PFSK-1 (cell line): ENCODE results near the gene TCOF1. TPM values are rescaled to one million over a fixed set of nuclear protein-coding genes. Genes with fewer than 3 reads are reported as not detected.

Source experiments
- FOXP2 ChIP-seq: optimal IDR thresholded peaks from 2 replicates; pipeline ENCODE3; 2011; ENCODE audit warnings: borderline replicate concordance, control low read depth, inconsistent platforms; ENCODE audit not compliant: insufficient read depth; ENCODE audit errors: extremely low read length, extremely low read depth
- POLR2AphosphoS5 ChIP-seq: IDR thresholded peaks from 2 replicates; pipeline ENCODE4 v1.6.1; 2012; ENCODE audit warnings: low read depth, mild to moderate bottlenecking, control low read depth, low read length, moderate library complexity
- SIN3A ChIP-seq: IDR thresholded peaks from 2 replicates; pipeline ENCODE4 v1.6.1; 2012; ENCODE audit warnings: mild to moderate bottlenecking, low read length, moderate library complexity, borderline replicate concordance; ENCODE audit not compliant: insufficient read depth
- TAF1 ChIP-seq: IDR thresholded peaks from 2 replicates; pipeline ENCODE4 v1.6.1; 2012; ENCODE audit warnings: low read length, control low read depth, borderline replicate concordance; ENCODE audit not compliant: insufficient read depth
- polyA plus RNA-seq: library from polyadenylated mRNA; unstranded; fragments of >200 nt; gene quantifications from one replicate; pipeline ENCODE4 v1.2.1, GENCODE V29; 2012; ENCODE audit warnings: low read depth, missing spikeins; ENCODE audit not compliant: insufficient read length
- TF ChIP-seq, protein P1 (sequence below), 2 experiments: IDR thresholded peaks; 2 replicates each; pipeline versions ENCODE4 v1.6.1 to v1.8.0; 2011 to 2012; ENCODE audit warnings: low read depth in 2 of 2, low read length in 2 of 2, control low read depth in 1 of 2, inconsistent platforms in 1 of 2, mild to moderate bottlenecking in 1 of 2, moderate library complexity in 1 of 2; ENCODE audit not compliant: insufficient read depth in 1 of 2

TCOF1 gene, protein sequence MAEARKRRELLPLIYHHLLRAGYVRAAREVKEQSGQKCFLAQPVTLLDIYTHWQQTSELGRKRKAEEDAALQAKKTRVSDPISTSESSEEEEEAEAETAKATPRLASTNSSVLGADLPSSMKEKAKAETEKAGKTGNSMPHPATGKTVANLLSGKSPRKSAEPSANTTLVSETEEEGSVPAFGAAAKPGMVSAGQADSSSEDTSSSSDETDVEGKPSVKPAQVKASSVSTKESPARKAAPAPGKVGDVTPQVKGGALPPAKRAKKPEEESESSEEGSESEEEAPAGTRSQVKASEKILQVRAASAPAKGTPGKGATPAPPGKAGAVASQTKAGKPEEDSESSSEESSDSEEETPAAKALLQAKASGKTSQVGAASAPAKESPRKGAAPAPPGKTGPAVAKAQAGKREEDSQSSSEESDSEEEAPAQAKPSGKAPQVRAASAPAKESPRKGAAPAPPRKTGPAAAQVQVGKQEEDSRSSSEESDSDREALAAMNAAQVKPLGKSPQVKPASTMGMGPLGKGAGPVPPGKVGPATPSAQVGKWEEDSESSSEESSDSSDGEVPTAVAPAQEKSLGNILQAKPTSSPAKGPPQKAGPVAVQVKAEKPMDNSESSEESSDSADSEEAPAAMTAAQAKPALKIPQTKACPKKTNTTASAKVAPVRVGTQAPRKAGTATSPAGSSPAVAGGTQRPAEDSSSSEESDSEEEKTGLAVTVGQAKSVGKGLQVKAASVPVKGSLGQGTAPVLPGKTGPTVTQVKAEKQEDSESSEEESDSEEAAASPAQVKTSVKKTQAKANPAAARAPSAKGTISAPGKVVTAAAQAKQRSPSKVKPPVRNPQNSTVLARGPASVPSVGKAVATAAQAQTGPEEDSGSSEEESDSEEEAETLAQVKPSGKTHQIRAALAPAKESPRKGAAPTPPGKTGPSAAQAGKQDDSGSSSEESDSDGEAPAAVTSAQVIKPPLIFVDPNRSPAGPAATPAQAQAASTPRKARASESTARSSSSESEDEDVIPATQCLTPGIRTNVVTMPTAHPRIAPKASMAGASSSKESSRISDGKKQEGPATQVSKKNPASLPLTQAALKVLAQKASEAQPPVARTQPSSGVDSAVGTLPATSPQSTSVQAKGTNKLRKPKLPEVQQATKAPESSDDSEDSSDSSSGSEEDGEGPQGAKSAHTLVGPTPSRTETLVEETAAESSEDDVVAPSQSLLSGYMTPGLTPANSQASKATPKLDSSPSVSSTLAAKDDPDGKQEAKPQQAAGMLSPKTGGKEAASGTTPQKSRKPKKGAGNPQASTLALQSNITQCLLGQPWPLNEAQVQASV (N-terminal part only)
- polyA plus RNA-seq, result 75.2 TPM

GRCh38 chr5:150357326-150358260, at the start of gene TCOF1:
Gene TCOF1 (plus strand): TSS chr5:150357697. CDS start chr5:150357747, 50 bp downstream.
- TF ChIP-seq, protein P1, sequence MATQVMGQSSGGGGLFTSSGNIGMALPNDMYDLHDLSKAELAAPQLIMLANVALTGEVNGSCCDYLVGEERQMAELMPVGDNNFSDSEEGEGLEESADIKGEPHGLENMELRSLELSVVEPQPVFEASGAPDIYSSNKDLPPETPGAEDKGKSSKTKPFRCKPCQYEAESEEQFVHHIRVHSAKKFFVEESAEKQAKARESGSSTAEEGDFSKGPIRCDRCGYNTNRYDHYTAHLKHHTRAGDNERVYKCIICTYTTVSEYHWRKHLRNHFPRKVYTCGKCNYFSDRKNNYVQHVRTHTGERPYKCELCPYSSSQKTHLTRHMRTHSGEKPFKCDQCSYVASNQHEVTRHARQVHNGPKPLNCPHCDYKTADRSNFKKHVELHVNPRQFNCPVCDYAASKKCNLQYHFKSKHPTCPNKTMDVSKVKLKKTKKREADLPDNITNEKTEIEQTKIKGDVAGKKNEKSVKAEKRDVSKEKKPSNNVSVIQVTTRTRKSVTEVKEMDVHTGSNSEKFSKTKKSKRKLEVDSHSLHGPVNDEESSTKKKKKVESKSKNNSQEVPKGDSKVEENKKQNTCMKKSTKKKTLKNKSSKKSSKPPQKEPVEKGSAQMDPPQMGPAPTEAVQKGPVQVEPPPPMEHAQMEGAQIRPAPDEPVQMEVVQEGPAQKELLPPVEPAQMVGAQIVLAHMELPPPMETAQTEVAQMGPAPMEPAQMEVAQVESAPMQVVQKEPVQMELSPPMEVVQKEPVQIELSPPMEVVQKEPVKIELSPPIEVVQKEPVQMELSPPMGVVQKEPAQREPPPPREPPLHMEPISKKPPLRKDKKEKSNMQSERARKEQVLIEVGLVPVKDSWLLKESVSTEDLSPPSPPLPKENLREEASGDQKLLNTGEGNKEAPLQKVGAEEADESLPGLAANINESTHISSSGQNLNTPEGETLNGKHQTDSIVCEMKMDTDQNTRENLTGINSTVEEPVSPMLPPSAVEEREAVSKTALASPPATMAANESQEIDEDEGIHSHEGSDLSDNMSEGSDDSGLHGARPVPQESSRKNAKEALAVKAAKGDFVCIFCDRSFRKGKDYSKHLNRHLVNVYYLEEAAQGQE (IDR thresholded peaks at IDR 0.05; ENCODE audit: insufficient read depth in 1 of 2, low read depth in 2 of 2, low read length in 2 of 2), result peak; percentile 2 to 7; a peak in 1 of 4 replicates
- TF ChIP-seq SIN3A (0 out of 2 replicates have a peak, but pooled peaks have one; percentile 84), TAF1 (no peak), POLR2AphosphoS5 (peak; percentile 77)

GRCh38 chr5:150309101-150309885, 48.2 kb upstream of the TCOF1 start:
- no peak for TF ChIP-seq TAF1
- TF ChIP-seq, protein P1 (IDR thresholded peaks at IDR 0.05; ENCODE audit: insufficient read depth in 1 of 2, low read depth in 2 of 2, low read length in 2 of 2), result no peak
- no peak for TF ChIP-seq SIN3A

GRCh38 chr5:150309886-150310239, 47.6 kb upstream of the TCOF1 start:
- TF ChIP-seq FOXP2 (no peak), SIN3A (no peak)

DNA sequence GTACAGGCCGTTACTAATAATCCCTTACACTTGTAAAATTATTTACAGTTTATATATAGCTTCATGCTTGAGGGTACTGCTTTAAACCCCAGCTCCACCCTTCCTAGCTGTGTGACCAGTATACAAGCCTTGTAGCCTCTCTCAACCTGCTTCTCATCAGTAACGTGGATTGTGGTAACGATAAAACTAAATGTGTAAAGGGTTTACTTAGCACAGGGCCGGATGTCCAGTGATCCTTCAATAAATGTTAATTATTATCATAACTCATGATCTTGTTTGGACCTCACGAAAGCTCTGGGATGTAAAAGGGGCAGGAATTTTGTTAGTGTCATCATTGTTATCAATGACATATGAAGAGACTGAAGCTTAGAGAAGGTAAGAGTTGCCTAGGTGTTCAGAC, 47.3 kb upstream of the TCOF1 start:
- TF ChIP-seq SIN3A, result no peak
- TF ChIP-seq POLR2AphosphoS5, result no peak
- TF ChIP-seq, protein P1 (IDR thresholded peaks at IDR 0.05; ENCODE audit: insufficient read depth in 1 of 2, low read depth in 2 of 2, low read length in 2 of 2), result no peak
- no peak for TF ChIP-seq FOXP2
